HG03439 (cell line): ENCODE measurements around the gene FCGR3A.
"Not testable (repeated sequence)": the region's sequence is repeated elsewhere in the genome, so short reads cannot be mapped to it uniquely, and the experiment has no call there.

Experiments used
- ATAC-seq: cut with Tn5 transposase; IDR thresholded peaks from one replicate; pipeline ENCODE4 v1.9.1; 2021; ENCODE audit warnings: mild to moderate bottlenecking, moderate library complexity; ENCODE audit not compliant: unreplicated experiment

Gene FCGR3A

GRCh38 chr1:161557506-161558450 is 8.2 kb upstream of the FCGR3A start:
- ATAC-seq, result not testable (repeated sequence)

- not testable (repeated sequence) for ATAC-seq
Measured at GRCh38 chr1:161556990-161557389, 7.4 kb upstream of the FCGR3A start.

- not testable (repeated sequence) for ATAC-seq
Measured at GRCh38 chr1:161556143-161556542, 6.5 kb upstream of the FCGR3A start.

GRCh38 chr1:161554815-161555417 is 5.3 kb upstream of the FCGR3A start:
- not testable (repeated sequence) for ATAC-seq

- not testable (repeated sequence) for ATAC-seq
Measured at GRCh38 chr1:161554340-161554739, 4.7 kb upstream of the FCGR3A start.

GRCh38 chr1:161553631-161554030 is 4.0 kb upstream of the FCGR3A start:
- ATAC-seq, result not testable (repeated sequence)

- not testable (repeated sequence) for ATAC-seq
Measured at GRCh38 chr1:161550942-161551341, 1.3 kb upstream of the FCGR3A start.

- not testable (repeated sequence) for ATAC-seq
Measured at GRCh38 chr1:161548749-161549406, 740 bp downstream of the FCGR3A start.

- not testable (repeated sequence) for ATAC-seq
Measured at GRCh38 chr1:161547995-161548741, 1.4 kb downstream of the FCGR3A start.

GRCh38 chr1:161545005-161545731 is 4.5 kb downstream of the FCGR3A start:
- ATAC-seq, result not testable (repeated sequence)

- not testable (repeated sequence) for ATAC-seq
Measured at GRCh38 chr1:161543125-161543524, 6.5 kb downstream of the FCGR3A start.

- peak; percentile 48 for ATAC-seq
Measured at GRCh38 chr1:161542091-161542559, 7.5 kb downstream of the FCGR3A start.

- not testable (repeated sequence) for ATAC-seq
Measured at GRCh38 chr1:161540570-161540960, 9.1 kb downstream of the FCGR3A start.

GRCh38 chr1:161539731-161540569 is 9.7 kb downstream of the FCGR3A start:
- peak; percentile 57 for ATAC-seq

- not testable (repeated sequence) for ATAC-seq
Measured at GRCh38 chr1:161538925-161539479, 10.6 kb downstream of the FCGR3A start.

- not testable (repeated sequence) for ATAC-seq
Measured at GRCh38 chr1:161537068-161537669, 12.4 kb downstream of the FCGR3A start.

- ATAC-seq, result not testable (repeated sequence)
Measured at GRCh38 chr1:161532644-161533567, 16.7 kb downstream of the FCGR3A start.
